OCI-LY7 (cell line): Measurements from ENCODE around the gene TTF1. TPM values are rescaled to one million over a fixed set of nuclear protein-coding genes. Genes with fewer than 3 reads are reported as not detected.

Experiments used
- BruUV-seq: library from RNA; stranded (reverse); fragments of 400-500 nt; replicated peaks from 2 replicates; lab custom pipeline; 2021; lab: Mats Ljungman, UMichigan
- CTCF ChIA-PET: fragments of 300-600 bp; sonication (Branson Sonifier 250); formaldehyde crosslinking; loops from one replicate; lab custom pipeline; 2022; ENCODE audit warnings: antibody characterized with exemption; ENCODE audit not compliant: unreplicated experiment; lab: Charles Lee
- POLR2A ChIA-PET: fragments of 300-600 bp; sonication (Branson Sonifier 250); formaldehyde crosslinking; loops from one replicate; lab custom pipeline; 2022; ENCODE audit warnings: antibody characterized with exemption; lab: Charles Lee
- DNase-seq: peaks from one replicate; pipeline ENCODE4 v3.0.0-alpha.2; 2015; ENCODE audit warnings: low spot score
- H2AFZ ChIP-seq: fragments of 200-600 bp; sonication (generic), shearing (Covaris generic); 2 replicates; pipeline ENCODE4 v1.6.1; 2014; ENCODE audit warnings: mild to moderate bottlenecking, antibody characterized with exemption, low read length, moderate library complexity
- H3K27ac ChIP-seq: fragments of 200-600 bp; sonication (generic); 2 replicates; pipeline ENCODE4 v1.5.1; 2014; ENCODE audit warnings: mixed run types, low read depth, mild to moderate bottlenecking, moderate library complexity, low read length, inconsistent platforms; ENCODE audit not compliant: poor library complexity, severe bottlenecking
- H3K36me3 ChIP-seq: fragments of 200-600 bp; sonication (generic); 2 replicates; pipeline ENCODE4 v1.6.1; 2014; ENCODE audit warnings: mild to moderate bottlenecking, antibody characterized with exemption, low read length, moderate library complexity, mixed read lengths; ENCODE audit not compliant: insufficient read depth
- H3K4me1 ChIP-seq: fragments of 200-600 bp; sonication (generic); 2 replicates; pipeline ENCODE4 v1.5.1; 2014; ENCODE audit warnings: mild to moderate bottlenecking, low read length; ENCODE audit not compliant: insufficient read depth, poor library complexity, severe bottlenecking
- H3K4me2 ChIP-seq: fragments of 200-600 bp; sonication (generic); 2 replicates; pipeline ENCODE4 v1.6.1; 2014; ENCODE audit warnings: mild to moderate bottlenecking, low read length
- H3K4me3 ChIP-seq: fragments of 200-600 bp; sonication (generic); 2 replicates; pipeline ENCODE4 v1.5.1; 2014; ENCODE audit warnings: mild to moderate bottlenecking, low read depth, low read length; ENCODE audit not compliant: poor library complexity, severe bottlenecking
- H3K79me2 ChIP-seq: fragments of 200-600 bp; sonication (generic); 2 replicates; pipeline ENCODE4 v1.6.1; 2016; ENCODE audit warnings: low read depth, mild to moderate bottlenecking, low read length, moderate library complexity, mixed read lengths; ENCODE audit not compliant: insufficient read depth
- H3K9me2 ChIP-seq: fragments of 200-600 bp; sonication (generic); 2 replicates; pipeline ENCODE4 v1.6.1; 2016; ENCODE audit warnings: mild to moderate bottlenecking, low read length, mixed read lengths; ENCODE audit not compliant: insufficient read depth
- H3K9me3 ChIP-seq: fragments of 200-600 bp; sonication (generic); 2 replicates; pipeline ENCODE4 v1.6.1; 2014; ENCODE audit warnings: mild to moderate bottlenecking, mixed run types, low read length, mixed read lengths
- H4K20me1 ChIP-seq: fragments of 200-600 bp; sonication (generic); 2 replicates; pipeline ENCODE4 v1.6.1; 2014; ENCODE audit warnings: mild to moderate bottlenecking, antibody characterized with exemption, low read length, moderate library complexity, mixed read lengths; ENCODE audit not compliant: insufficient read depth
- EZH2phosphoT487 ChIP-seq: fragments of 200-600 bp; sonication (generic); IDR thresholded peaks from 2 replicates; pipeline ENCODE4 v1.6.1; 2018; ENCODE audit warnings: low read depth, borderline replicate concordance, mild to moderate bottlenecking, mixed run types, antibody characterized with exemption, low read length, moderate library complexity, mixed read lengths
- intact Hi-C: fragments of 100-400 bp; cut with micrococcal nuclease; formaldehyde crosslinking; loops from one replicate; pipeline ENCODE4 v1.10.0; 2022; ENCODE audit not compliant: unreplicated experiment
- total RNA-seq, 2 experiments: library from RNA; depleted of rRNA in 1 of 2; stranded (reverse); fragments of >200 nt in 1 of 2; shearing (Covaris generic) in 1 of 2; gene quantifications; 2 replicates each; pipeline ENCODE4 v1.2.3, GENCODE V29; 2014 to 2022
- TF ChIP-seq, protein P1 (sequence below): fragments of 200-600 bp; sonication (generic); conservative IDR thresholded peaks from 2 replicates; pipeline ENCODE4 v1.5.1; 2014; ENCODE audit warnings: mild to moderate bottlenecking, antibody characterized with exemption, low read length, moderate library complexity, mixed read lengths

TTF1 gene
- total RNA-seq, 2 experiments from 2014 or later: 17.8 to 21.2 TPM

DNA sequence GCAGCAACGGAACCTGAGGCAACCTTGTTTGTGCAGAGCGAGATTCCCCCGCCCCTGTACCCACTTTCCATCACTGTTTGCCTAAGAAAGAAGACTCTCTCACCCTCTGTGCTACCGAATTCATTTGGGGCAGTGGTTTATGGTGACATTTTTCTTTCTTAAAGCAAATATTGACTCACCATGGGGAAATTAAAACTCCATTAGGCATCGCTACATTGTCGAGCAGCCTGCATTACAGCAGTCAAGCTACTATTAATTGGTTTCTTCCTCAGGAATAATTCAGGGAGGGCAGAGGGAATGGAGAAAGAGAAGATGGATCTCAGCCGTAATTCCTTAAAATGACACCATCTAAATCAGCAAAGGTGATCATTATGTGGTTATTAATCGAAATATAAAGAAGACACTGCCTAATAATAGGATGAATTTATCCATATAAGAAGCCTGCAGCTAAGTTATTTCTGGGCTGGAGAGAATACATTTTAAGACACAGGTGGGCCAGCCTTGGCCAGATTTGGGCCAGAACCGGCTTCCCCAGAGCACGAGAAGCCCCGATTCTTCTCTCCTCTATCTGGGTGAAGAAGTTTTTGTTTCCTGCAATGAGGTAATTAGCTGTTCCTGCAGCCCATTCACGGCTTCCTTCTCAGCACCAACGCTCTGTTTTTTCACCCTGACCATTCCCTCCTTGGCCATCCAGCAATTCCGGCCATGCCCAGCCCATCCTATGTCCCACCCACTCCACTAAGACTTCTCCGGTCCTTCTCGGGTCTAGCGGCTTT is 20.2 kb upstream of the TTF1 start:
- no peaks in the 10 kb centered on the region for H3K36me3 ChIP-seq
- intact Hi-C loops: no loop called here
- no TSS peak for BruUV-seq
- TF ChIP-seq EZH2phosphoT487: no peak
- TF ChIP-seq, protein P1, sequence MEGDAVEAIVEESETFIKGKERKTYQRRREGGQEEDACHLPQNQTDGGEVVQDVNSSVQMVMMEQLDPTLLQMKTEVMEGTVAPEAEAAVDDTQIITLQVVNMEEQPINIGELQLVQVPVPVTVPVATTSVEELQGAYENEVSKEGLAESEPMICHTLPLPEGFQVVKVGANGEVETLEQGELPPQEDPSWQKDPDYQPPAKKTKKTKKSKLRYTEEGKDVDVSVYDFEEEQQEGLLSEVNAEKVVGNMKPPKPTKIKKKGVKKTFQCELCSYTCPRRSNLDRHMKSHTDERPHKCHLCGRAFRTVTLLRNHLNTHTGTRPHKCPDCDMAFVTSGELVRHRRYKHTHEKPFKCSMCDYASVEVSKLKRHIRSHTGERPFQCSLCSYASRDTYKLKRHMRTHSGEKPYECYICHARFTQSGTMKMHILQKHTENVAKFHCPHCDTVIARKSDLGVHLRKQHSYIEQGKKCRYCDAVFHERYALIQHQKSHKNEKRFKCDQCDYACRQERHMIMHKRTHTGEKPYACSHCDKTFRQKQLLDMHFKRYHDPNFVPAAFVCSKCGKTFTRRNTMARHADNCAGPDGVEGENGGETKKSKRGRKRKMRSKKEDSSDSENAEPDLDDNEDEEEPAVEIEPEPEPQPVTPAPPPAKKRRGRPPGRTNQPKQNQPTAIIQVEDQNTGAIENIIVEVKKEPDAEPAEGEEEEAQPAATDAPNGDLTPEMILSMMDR: no peak
- no peak overlapping the region for H3K4me2 ChIP-seq
- H3K27ac ChIP-seq: no peak overlapping the region
- POLR2A ChIA-PET: interaction anchor here (0.6 kb wide), 1 partner anchor 24 kb away, joined by 3 read pairs; no protein-coding TSS in a partner anchor
- no peaks in the 10 kb centered on the region for H3K9me2 ChIP-seq
- H3K4me1 ChIP-seq: no peaks in the 10 kb centered on the region
- H4K20me1 ChIP-seq: no peaks in the 10 kb centered on the region
- H3K4me3 ChIP-seq: no peak overlapping the region
- H2AFZ ChIP-seq: no peak overlapping the region
- H3K9me3 ChIP-seq: no peaks in the 10 kb centered on the region
- DNase-seq: no peak
- no peaks in the 10 kb centered on the region for H3K79me2 ChIP-seq
- CTCF ChIA-PET: no interaction called here

DNA sequence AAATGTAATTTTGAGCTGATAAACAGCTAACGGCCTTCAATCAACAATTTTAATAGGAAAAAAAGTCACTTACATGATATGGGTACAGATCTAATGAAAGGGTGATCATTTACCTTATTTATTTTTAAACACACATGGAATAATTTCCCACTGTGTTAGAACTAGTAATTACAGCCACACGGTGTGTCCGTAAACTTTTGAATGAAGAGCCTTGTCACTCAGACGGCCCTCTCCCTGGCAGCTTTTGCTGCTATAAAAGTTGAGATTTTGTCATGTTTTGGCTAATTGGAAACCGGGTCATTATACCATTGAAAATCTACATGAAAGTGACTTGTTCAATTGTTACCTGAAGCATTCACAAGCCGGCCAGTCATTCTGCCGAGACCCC is 19.0 kb upstream of the TTF1 start:
- Histone ChIP-seq H3K79me2 (no peaks in the 10 kb centered on the region), H3K4me3 (no peak overlapping the region), H3K36me3 (no peaks in the 10 kb centered on the region), H3K4me2 (no peak overlapping the region), H3K9me2 (no peaks in the 10 kb centered on the region), H3K27ac (no peak overlapping the region), H3K9me3 (no peaks in the 10 kb centered on the region), H3K4me1 (no peaks in the 10 kb centered on the region), H2AFZ (no peak overlapping the region), H4K20me1 (no peaks in the 10 kb centered on the region)
- intact Hi-C loops: no loop called here
- CTCF ChIA-PET: no interaction called here
- TF ChIP-seq, protein P1: no peak
- no peak for TF ChIP-seq EZH2phosphoT487
- BruUV-seq: no TSS peak
- POLR2A ChIA-PET: no interaction called here
- no peak for DNase-seq

DNA sequence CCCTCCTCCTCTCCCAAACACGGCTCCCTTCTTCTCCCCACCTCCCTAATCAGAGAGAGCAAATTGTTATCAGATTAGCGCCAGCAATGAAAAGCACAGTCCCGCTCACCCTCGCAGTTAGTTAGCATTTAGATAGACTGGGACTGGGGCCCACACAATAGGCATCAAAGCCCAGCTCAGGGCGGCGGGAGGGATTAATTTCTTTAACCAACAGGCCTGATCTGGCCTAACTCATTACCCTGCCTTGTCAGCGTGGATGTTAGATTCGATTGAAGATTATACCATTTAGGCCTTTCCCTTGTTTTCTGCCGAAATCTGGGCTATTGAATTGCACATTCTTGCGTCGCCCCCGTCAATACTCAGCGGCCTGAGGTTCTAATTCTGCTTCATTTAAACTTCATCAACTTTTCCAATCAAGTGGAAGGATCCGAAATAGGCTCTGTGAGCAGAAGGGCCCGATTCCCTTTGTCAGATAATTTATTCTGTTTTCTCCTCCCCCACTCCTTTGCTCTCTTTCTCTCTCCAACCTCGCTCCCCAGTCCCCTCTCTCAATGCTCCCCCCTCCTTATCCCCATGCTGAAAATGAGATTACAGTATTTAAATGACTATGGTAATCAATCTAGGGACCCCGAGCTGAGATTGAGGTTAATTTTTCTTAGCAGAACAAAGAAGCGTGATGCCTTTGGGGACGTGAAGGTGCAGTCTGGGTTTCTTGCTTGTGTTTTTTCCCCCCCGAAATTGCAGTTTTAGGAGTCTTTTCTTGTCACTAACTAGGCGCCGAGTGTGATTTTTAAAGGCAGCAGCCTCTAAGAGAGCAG is 18.4 kb upstream of the TTF1 start:
- Histone ChIP-seq H3K36me3 (no peaks in the 10 kb centered on the region), H3K9me2 (no peaks in the 10 kb centered on the region), H3K79me2 (no peaks in the 10 kb centered on the region), H3K4me1 (no peaks in the 10 kb centered on the region), H3K4me3 (no peak overlapping the region), H3K9me3 (no peaks in the 10 kb centered on the region), H2AFZ (no peak overlapping the region), H3K27ac (no peak overlapping the region), H3K4me2 (no peak overlapping the region), H4K20me1 (no peaks in the 10 kb centered on the region)
- ChIA-PET POLR2A (no interaction called here), CTCF (no interaction called here)
- TF ChIP-seq, protein P1: no peak
- TF ChIP-seq EZH2phosphoT487: no peak
- no peak for DNase-seq
- intact Hi-C loops: no loop called here
- BruUV-seq: no TSS peak
